Smooth muscle cell of the brain vasculature (primary cell): ENCODE data around the gene MYO19.
"Not testable (repeated sequence)": the region's sequence is repeated elsewhere in the genome, so short reads cannot be mapped to it uniquely, and the experiment has no call there.

Experiments used
- DNase-seq: peaks from one replicate; pipeline ENCODE4 v3.0.0-alpha.2; 2012; ENCODE audit warnings: low read depth, low spot score

Gene MYO19

GRCh38 chr17:36461330-36462110 is 73.1 kb downstream of the MYO19 start:
- no peak for DNase-seq

- DNase-seq = no peak
Observed at GRCh38 chr17:36460265-36460937, 74.3 kb downstream of the MYO19 start.

GRCh38 chr17:36459601-36460000 is 75.1 kb downstream of the MYO19 start:
- DNase-seq = no peak

GRCh38 chr17:36459045-36459444 is 75.6 kb downstream of the MYO19 start:
- no peak for DNase-seq

GRCh38 chr17:36457701-36458100 is 77.0 kb downstream of the MYO19 start:
- DNase-seq = not testable (repeated sequence)

- DNase-seq = not testable (repeated sequence)
Observed at GRCh38 chr17:36452888-36453287, 81.8 kb downstream of the MYO19 start.

- not testable (repeated sequence) for DNase-seq
Observed at GRCh38 chr17:36449997-36450396, 84.7 kb downstream of the MYO19 start.
